Activated T-cell treated with anti-CD3 and anti-CD28 coated beads, Interleukin-2, amount 50 U/mL, for 4 hours (primary cell): ENCODE measurements around the gene HOXA1. TPM values are rescaled to one million over a fixed set of nuclear protein-coding genes. Genes with fewer than 3 reads are reported as not detected.

Experiments
- ATAC-seq, 2 donors: fragments of 200-7000 bp; cut with Tn5 transposase; one replicate each; pipeline ENCODE4 v1.10.0; 2021
- DNase-seq: peaks from one replicate; pipeline ENCODE4 v3.0.0-alpha.2; 2020
- H3K27me3 Mint-ChIP-seq: one replicate; pipeline ENCODE4 v1.8.0; 2021; ENCODE audit warnings: low read depth, mixed read lengths
- H3K36me3 Mint-ChIP-seq: one replicate; pipeline ENCODE4 v1.8.0; 2022; ENCODE audit warnings: mixed read lengths; ENCODE audit not compliant: insufficient read depth
- H3K4me1 Mint-ChIP-seq: one replicate; pipeline ENCODE4 v1.8.0; 2021; ENCODE audit warnings: low read depth, mixed read lengths
- H3K4me3 Mint-ChIP-seq: one replicate; pipeline ENCODE4 v1.8.0; 2021; ENCODE audit warnings: mild to moderate bottlenecking, moderate library complexity, mixed read lengths
- H3K9me3 Mint-ChIP-seq: one replicate; pipeline ENCODE4 v1.8.0; 2021; ENCODE audit warnings: mixed read lengths
- total RNA-seq, 3 donors: library from RNA; stranded (reverse); gene quantifications; one replicate each; pipeline ENCODE4 v1.2.1, GENCODE V29; 2021

Gene HOXA1
- total RNA-seq, 3 donors from 2014 or later = 0.11 to 0.33 (median 0.28) TPM

- Mint-ChIP-seq H3K36me3 (peaks cover 14% of the 10 kb centered on the region), H3K4me1 (peaks cover 32% of the 10 kb centered on the region), H3K9me3 (no peaks in the 10 kb centered on the region), H3K27me3 (peaks cover 73% of the 10 kb centered on the region), H3K4me3 (peak overlapping the region; percentile 85)
- ATAC-seq (no peak), DNase-seq (no peak)
Observed at GRCh38 chr7:27097686-27098577, 2.1 kb upstream of the HOXA1 start.

GRCh38 chr7:27096768-27097514 lies 1.1 kb upstream of the HOXA1 start:
- DNase-seq (no peak), ATAC-seq (no peak)
- Mint-ChIP-seq H3K36me3 (peaks cover 14% of the 10 kb centered on the region), H3K4me3 (peak overlapping the region; percentile 85), H3K9me3 (no peaks in the 10 kb centered on the region), H3K4me1 (peaks cover 25% of the 10 kb centered on the region), H3K27me3 (peaks cover 73% of the 10 kb centered on the region)

- Mint-ChIP-seq H3K36me3 (peaks cover 6% of the 10 kb centered on the region), H3K4me1 (peaks cover 22% of the 10 kb centered on the region), H3K4me3 (peak overlapping the region; percentile 85), H3K27me3 (peaks cover 72% of the 10 kb centered on the region), H3K9me3 (no peaks in the 10 kb centered on the region)
- ATAC-seq (peak in 1 of 2 donors; percentile 7), DNase-seq (no peak)
Observed at GRCh38 chr7:27095050-27095896, 527 bp downstream of the HOXA1 start.

DNA sequence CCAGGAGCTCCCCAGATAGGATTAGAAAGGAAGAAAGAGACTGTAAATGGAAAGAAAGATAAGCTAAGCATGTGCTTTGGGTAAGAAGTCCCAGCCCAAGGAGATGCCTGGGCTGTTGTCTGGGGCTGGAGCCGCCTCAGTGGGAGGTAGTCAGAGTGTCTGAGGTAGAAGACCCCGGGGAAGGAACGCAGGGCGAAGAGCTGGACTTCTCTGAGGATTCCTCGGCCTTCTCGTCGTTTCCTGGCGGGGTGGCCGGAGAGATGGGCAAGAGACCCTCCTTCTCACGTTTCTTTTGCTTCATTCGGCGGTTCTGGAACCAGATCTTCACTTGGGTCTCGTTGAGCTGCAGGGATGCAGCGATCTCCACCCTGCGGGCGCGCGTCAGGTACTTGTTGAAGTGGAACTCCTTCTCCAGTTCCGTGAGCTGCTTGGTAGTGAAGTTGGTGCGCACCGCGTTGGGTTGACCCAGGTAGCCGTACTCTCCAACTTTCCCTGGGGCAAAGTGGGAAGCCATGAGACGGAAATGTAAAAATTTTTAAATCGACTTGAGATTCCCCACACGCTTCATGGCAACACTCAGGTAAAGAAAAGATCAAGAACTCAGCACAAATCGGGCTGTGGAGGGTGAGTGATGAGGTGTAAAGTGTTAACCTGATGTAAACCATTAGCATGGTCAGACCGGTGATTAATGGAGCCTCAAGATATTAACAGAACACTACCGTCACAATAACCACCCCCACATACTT lies 1.3 kb downstream of the HOXA1 start:
- peak overlapping the region; percentile 85 for H3K4me3 Mint-ChIP-seq
- H3K9me3 Mint-ChIP-seq = no peaks in the 10 kb centered on the region
- DNase-seq (no peak), ATAC-seq (no peak)
- H3K4me1 Mint-ChIP-seq = peaks cover 22% of the 10 kb centered on the region
- H3K27me3 Mint-ChIP-seq = peaks cover 76% of the 10 kb centered on the region
- H3K36me3 Mint-ChIP-seq = no peaks in the 10 kb centered on the region

- no peaks in the 10 kb centered on the region for H3K36me3 Mint-ChIP-seq
- H3K4me1 Mint-ChIP-seq = peaks cover 17% of the 10 kb centered on the region
- no peak for DNase-seq
- no peak for ATAC-seq
- peaks cover 78% of the 10 kb centered on the region for H3K27me3 Mint-ChIP-seq
- H3K4me3 Mint-ChIP-seq = no peak overlapping the region
- H3K9me3 Mint-ChIP-seq = no peaks in the 10 kb centered on the region
Observed at GRCh38 chr7:27093184-27093895, 2.5 kb downstream of the HOXA1 start.

- ATAC-seq (no peak), DNase-seq (no peak)
- Mint-ChIP-seq H3K4me3 (no peak overlapping the region), H3K36me3 (no peaks in the 10 kb centered on the region), H3K4me1 (peaks cover 15% of the 10 kb centered on the region), H3K9me3 (no peaks in the 10 kb centered on the region), H3K27me3 (peaks cover 80% of the 10 kb centered on the region)
Observed at GRCh38 chr7:27092819-27093110, 3.0 kb downstream of the HOXA1 start.

DNA sequence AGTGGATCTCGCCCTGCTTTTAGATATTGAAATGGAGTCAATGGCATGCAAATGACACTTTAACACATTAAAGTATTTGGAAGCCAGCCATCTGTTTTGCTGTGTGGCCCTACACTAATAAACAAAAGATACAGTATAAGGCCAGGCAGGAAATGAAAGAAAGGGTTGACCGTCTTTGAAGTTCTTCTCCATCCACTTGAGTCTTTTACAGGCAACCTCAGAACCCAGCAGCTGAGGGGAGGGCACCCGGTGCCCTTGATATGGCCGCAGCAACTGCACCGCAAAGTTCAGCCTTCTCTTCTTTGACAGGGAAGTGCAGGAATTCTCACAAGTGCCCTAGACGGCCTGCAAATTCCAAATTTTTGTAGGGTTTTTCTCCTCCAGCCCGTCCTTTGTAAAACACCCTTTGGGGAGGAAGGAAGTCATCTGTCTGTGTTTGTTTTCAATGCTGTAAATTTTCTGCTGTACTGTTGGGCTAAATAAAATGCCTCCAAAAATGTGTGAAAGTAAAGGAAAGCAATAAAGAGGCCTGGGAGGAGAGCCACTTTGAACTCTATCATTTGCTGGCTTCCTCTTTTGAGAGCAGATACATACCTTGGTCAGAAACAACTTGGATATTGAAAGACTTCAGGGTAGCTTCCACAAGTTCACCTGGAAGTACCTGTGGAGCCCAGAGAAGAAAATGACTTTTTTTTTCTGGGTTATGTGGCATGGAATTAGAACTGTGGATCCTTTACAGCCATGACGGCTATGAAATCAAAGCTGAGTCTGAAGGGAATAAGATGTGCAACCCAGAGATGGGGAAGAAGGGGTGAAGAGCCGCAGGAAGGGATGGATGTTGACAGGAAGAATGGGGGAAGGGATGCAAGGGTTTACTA lies 3.6 kb downstream of the HOXA1 start:
- Mint-ChIP-seq H3K9me3 (no peaks in the 10 kb centered on the region), H3K36me3 (no peaks in the 10 kb centered on the region), H3K4me1 (peaks cover 12% of the 10 kb centered on the region), H3K27me3 (peaks cover 80% of the 10 kb centered on the region), H3K4me3 (no peak overlapping the region)
- no peak for DNase-seq
- no peak for ATAC-seq

- no peaks in the 10 kb centered on the region for H3K9me3 Mint-ChIP-seq
- H3K27me3 Mint-ChIP-seq = peaks cover 84% of the 10 kb centered on the region
- H3K4me1 Mint-ChIP-seq = peaks cover 10% of the 10 kb centered on the region
- no peak overlapping the region for H3K4me3 Mint-ChIP-seq
- DNase-seq = no peak
- H3K36me3 Mint-ChIP-seq = no peaks in the 10 kb centered on the region
- no peak for ATAC-seq
Observed at GRCh38 chr7:27091105-27091504, 4.7 kb downstream of the HOXA1 start.

- no peak overlapping the region for H3K4me3 Mint-ChIP-seq
Observed at GRCh38 chr7:27088002-27088922, 7.5 kb downstream of the HOXA1 start.

DNA sequence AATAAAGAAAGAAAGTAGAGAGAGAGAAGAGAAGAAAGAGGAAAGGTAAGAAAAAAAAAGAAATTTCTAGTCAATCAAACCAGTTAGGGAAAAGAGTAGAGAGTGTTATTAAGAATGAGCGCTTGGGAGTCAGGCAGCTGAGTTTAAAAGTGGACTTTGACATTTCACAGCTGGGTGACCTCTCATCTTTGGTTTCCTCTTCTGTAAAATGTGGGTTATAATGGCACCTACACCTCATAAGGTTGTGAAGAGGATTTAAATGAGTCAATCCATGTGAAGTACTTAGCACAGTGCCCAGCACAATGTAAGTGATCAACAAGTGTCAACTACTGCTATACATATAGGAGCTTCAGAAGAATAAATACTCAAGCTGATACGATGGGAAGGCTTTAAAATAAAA lies 12.2 kb downstream of the HOXA1 start:
- DNase-seq (no peak), ATAC-seq (no peak)
- no peaks in the 10 kb centered on the region for H3K9me3 Mint-ChIP-seq
- no peak overlapping the region for H3K4me3 Mint-ChIP-seq
- peaks cover 3% of the 10 kb centered on the region for H3K4me1 Mint-ChIP-seq
- H3K36me3 Mint-ChIP-seq = no peaks in the 10 kb centered on the region
- peaks cover 29% of the 10 kb centered on the region for H3K27me3 Mint-ChIP-seq

More at GRCh38 chr7:27088002-27088922, 7.5 kb downstream of the HOXA1 start:
- peak in 1 of 2 donors; percentile 18 for ATAC-seq
- Mint-ChIP-seq H3K4me1 (peaks cover 3% of the 10 kb centered on the region), H3K36me3 (no peaks in the 10 kb centered on the region), H3K9me3 (no peaks in the 10 kb centered on the region), H3K27me3 (peaks cover 73% of the 10 kb centered on the region)
- DNase-seq = no peak

GRCh38 chr7:27082171-27082570 lies 13.6 kb downstream of the HOXA1 start:
- H3K4me1 Mint-ChIP-seq = no peaks in the 10 kb centered on the region
- no peaks in the 10 kb centered on the region for H3K9me3 Mint-ChIP-seq
- H3K4me3 Mint-ChIP-seq = no peak overlapping the region

More at GRCh38 chr7:27082171-27082570, 13.6 kb downstream of the HOXA1 start:
- H3K36me3 Mint-ChIP-seq = no peaks in the 10 kb centered on the region
- ATAC-seq (no peak), DNase-seq (no peak)
- H3K27me3 Mint-ChIP-seq = peaks cover 16% of the 10 kb centered on the region
